HCT116 (cell line): ENCODE data around the gene DKK2. TPM values are rescaled to one million over a fixed set of nuclear protein-coding genes. Genes with fewer than 3 reads are reported as not detected.

Experiments
- ATAC-seq: fragments of 200-7000 bp; cut with Tn5 transposase; 2 replicates; pipeline ENCODE4 v1.9.1; 2020; ENCODE audit warnings: mild to moderate bottlenecking, moderate library complexity
- BruUV-seq: library from RNA; stranded (reverse); fragments of 400-500 nt; replicated peaks from 2 replicates; lab custom pipeline; 2021; lab: Mats Ljungman, UMichigan
- CTCF ChIA-PET: fragments of 300-600 bp; sonication (Branson Sonifier 250); formaldehyde crosslinking; loops from one replicate; lab custom pipeline; 2021; ENCODE audit warnings: antibody characterized with exemption; lab: Charles Lee
- POLR2A ChIA-PET: fragments of 300-600, 350-600 bp; sonication (Branson Sonifier 250); formaldehyde crosslinking; loops from one replicate; lab custom pipeline; 2021; ENCODE audit warnings: antibody characterized with exemption; lab: Charles Lee
- RAD21 ChIA-PET, 2 experiments: fragments of 300-600 bp; sonication (Branson Sonifier 250); formaldehyde crosslinking; loops; one replicate each; lab custom pipeline; 2023; ENCODE audit warnings: low total read pairs in 2 of 2; ENCODE audit not compliant: uncharacterized antibody in 2 of 2, unreplicated experiment in 2 of 2, low non-redundant PET in 1 of 2; lab: Charles Lee
- DNase-seq: peaks from one replicate; pipeline ENCODE4 v3.0.0-alpha.2; 2010; ENCODE audit warnings: low read depth, low spot score
- H2AFZ ChIP-seq: fragments of 200-600 bp; shearing (Covaris generic), sonication (generic); 2 replicates; pipeline ENCODE4 v1.6.1; 2017; ENCODE audit warnings: low read depth, mixed run types, mixed read lengths, antibody characterized with exemption, low read length; ENCODE audit not compliant: poor library complexity, severe bottlenecking
- H3K27ac ChIP-seq: 2 replicates; pipeline ENCODE4 v1.5.1; 2012; ENCODE audit warnings: low read depth, low read length
- H3K27me3 ChIP-seq: fragments of 200-600 bp; sonication (generic); 2 replicates; pipeline ENCODE4 v1.6.1; 2016; ENCODE audit warnings: mixed run types, low read length, mixed read lengths; ENCODE audit not compliant: insufficient read depth
- H3K36me3 ChIP-seq, 2 experiments: fragments of 200-500 bp in 1 of 2; fragments of 200-600 bp in 1 of 2; sonication (Bioruptor generic) in 1 of 2; sonication (generic) in 1 of 2; 2 replicates each; pipeline versions ENCODE4 v1.5.1 to v1.6.1; 2014 to 2016; ENCODE audit warnings: low read length in 2 of 2, inconsistent platforms in 1 of 2, mixed read lengths in 1 of 2, mixed run types in 1 of 2; ENCODE audit not compliant: insufficient read depth in 2 of 2, control insufficient read depth in 1 of 2
- H3K4me1 ChIP-seq, 2 experiments: fragments of 200-600 bp in 1 of 2; sonication (generic) in 1 of 2; 2 replicates each; pipeline versions ENCODE4 v1.5.1 to v1.6.1; 2012 to 2017; ENCODE audit warnings: low read length in 2 of 2, inconsistent platforms in 1 of 2, mild to moderate bottlenecking in 1 of 2, mixed read lengths in 1 of 2, mixed run types in 1 of 2, moderate library complexity in 1 of 2; ENCODE audit not compliant: insufficient read depth in 2 of 2, control insufficient read depth in 1 of 2
- H3K4me2 ChIP-seq: fragments of 200-600 bp; sonication (generic); 2 replicates; pipeline ENCODE4 v1.6.1; 2017; ENCODE audit warnings: mixed run types, low read length, mixed read lengths
- H3K4me3 ChIP-seq, 2 experiments: fragments of 200-600 bp in 1 of 2; sonication (generic) in 1 of 2; replicated peaks in 1 of 2; 2 replicates each; pipeline ENCODE4 v1.5.1; 2011 to 2016; ENCODE audit warnings: low read length in 2 of 2, control low read depth in 1 of 2, low read depth in 1 of 2, mild to moderate bottlenecking in 1 of 2, mixed read lengths in 1 of 2, mixed run types in 1 of 2
- H3K79me2 ChIP-seq: fragments of 200-600 bp; sonication (generic); 2 replicates; pipeline ENCODE4 v1.6.1; 2017; ENCODE audit warnings: mild to moderate bottlenecking, mixed run types, low read length, moderate library complexity, mixed read lengths; ENCODE audit not compliant: insufficient read depth
- H3K9ac ChIP-seq: fragments of 200-600 bp; sonication (generic); 2 replicates; pipeline ENCODE4 v1.6.1; 2016; ENCODE audit warnings: low read length, mixed read lengths
- H3K9me2 ChIP-seq: fragments of 200-600 bp; sonication (generic), shearing (Covaris generic); 2 replicates; pipeline ENCODE4 v1.6.1; 2017; ENCODE audit warnings: mixed run types, mild to moderate bottlenecking, moderate library complexity; ENCODE audit not compliant: insufficient read depth
- H3K9me3 ChIP-seq, 2 experiments: fragments of 200-500 bp in 1 of 2; fragments of 200-600 bp in 1 of 2; sonication (Bioruptor generic) in 1 of 2; sonication (generic) in 1 of 2; 2 replicates each; pipeline ENCODE4 v1.6.1; 2014 to 2017; ENCODE audit warnings: low read length in 2 of 2, mixed read lengths in 2 of 2, inconsistent platforms in 1 of 2, low read depth in 1 of 2, mild to moderate bottlenecking in 1 of 2, mixed run types in 1 of 2, moderate library complexity in 1 of 2; ENCODE audit not compliant: control insufficient read depth in 1 of 2, insufficient read depth in 1 of 2
- H4K20me1 ChIP-seq: fragments of 200-600 bp; sonication (generic), shearing (Covaris generic); 2 replicates; pipeline ENCODE4 v1.6.1; 2017; ENCODE audit warnings: mixed run types, mild to moderate bottlenecking, moderate library complexity; ENCODE audit not compliant: insufficient read depth
- CBX3 ChIP-seq: IDR thresholded peaks from 2 replicates; pipeline ENCODE4 v1.6.1; 2012; ENCODE audit warnings: low read depth
- CEBPB ChIP-seq: IDR thresholded peaks from 2 replicates; pipeline ENCODE4 v1.6.1; 2012; ENCODE audit warnings: low read depth
- CTCF ChIP-seq, 3 experiments: fragments of 200-600 bp in 1 of 3; sonication (generic) in 1 of 3; IDR thresholded peaks in 2 of 3; conservative IDR thresholded peaks in 1 of 3; 2 replicates each; pipeline ENCODE4 v1.5.1; 2012 to 2017; ENCODE audit warnings: low read depth in 2 of 3, low read length in 2 of 3, antibody characterized with exemption in 1 of 3, borderline replicate concordance in 1 of 3, control low read depth in 1 of 3, mild to moderate bottlenecking in 1 of 3, mixed read lengths in 1 of 3, mixed run types in 1 of 3, moderate library complexity in 1 of 3; ENCODE audit not compliant: insufficient read depth in 1 of 3
- EGR1 ChIP-seq: IDR thresholded peaks from 2 replicates; pipeline ENCODE4 v1.6.1; 2012; ENCODE audit warnings: low read depth
- MAX ChIP-seq: IDR thresholded peaks from 2 replicates; pipeline ENCODE4 v1.6.1; 2012
- POLR2A ChIP-seq: IDR thresholded peaks from 2 replicates; pipeline ENCODE4 v1.7.0; 2011; ENCODE audit warnings: borderline replicate concordance; ENCODE audit not compliant: insufficient read depth, insufficient read length; ENCODE audit errors: extremely low read depth
- SP1 ChIP-seq: IDR thresholded peaks from 2 replicates; pipeline ENCODE4 v1.6.1; 2012; ENCODE audit warnings: low read depth
- SRF ChIP-seq: IDR thresholded peaks from 2 replicates; pipeline ENCODE4 v1.6.1; 2012; ENCODE audit warnings: low read depth
- TCF7L2 ChIP-seq: IDR thresholded peaks from 2 replicates; pipeline ENCODE4 v1.7.0; 2011; ENCODE audit warnings: borderline replicate concordance, inconsistent platforms; ENCODE audit not compliant: insufficient read depth, insufficient read length; ENCODE audit errors: extremely low read depth
- intact Hi-C: fragments of 100-400 bp; cut with micrococcal nuclease; formaldehyde crosslinking; loops from 2 replicates; pipeline ENCODE4 v1.10.0; 2022
- total RNA-seq: library from RNA; stranded (reverse); gene quantifications from one replicate; pipeline ENCODE4 v1.2.1, GENCODE V29; 2021; ENCODE audit not compliant: unreplicated experiment
- TF ChIP-seq, protein P1 (sequence below): IDR thresholded peaks from 2 replicates; pipeline ENCODE4 v1.6.1; 2012; ENCODE audit warnings: low read depth

Gene DKK2
- total RNA-seq, 1 experiment from 2014 or later = not detected

DNA sequence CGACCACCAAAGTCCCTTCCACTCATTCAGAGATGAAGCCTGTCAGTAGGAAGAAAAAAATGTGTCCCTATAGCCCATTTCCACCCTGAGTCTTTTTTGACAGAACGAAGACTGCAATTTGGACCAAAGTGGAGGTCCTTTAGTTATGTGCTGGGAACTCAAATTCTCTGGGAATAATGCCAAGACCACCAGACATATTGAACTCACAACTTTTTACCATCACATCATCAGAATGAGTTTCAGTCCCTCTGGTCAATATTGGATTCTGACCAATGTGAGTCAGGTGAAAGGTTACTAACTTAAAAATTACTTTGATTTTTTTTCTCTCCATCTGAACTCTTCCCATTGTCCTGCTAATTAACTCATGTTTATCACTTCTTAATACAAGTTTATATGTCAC, 128.9 kb downstream of the DKK2 start:
- H3K4me1 ChIP-seq = no peaks in the 10 kb centered on the region
- ChIA-PET RAD21 (no interaction called here), CTCF (no interaction called here), POLR2A (no interaction called here)
- BruUV-seq = no TSS peak
- H3K36me3 ChIP-seq = no peaks in the 10 kb centered on the region
- intact Hi-C loops = no loop called here
- no peaks in the 10 kb centered on the region for H3K27me3 ChIP-seq
- no peak overlapping the region for H3K9ac ChIP-seq
- ATAC-seq (no peak), DNase-seq (no peak)
- H3K4me3 ChIP-seq = no peak overlapping the region
- TF ChIP-seq CEBPB (no peak), MAX (no peak), TCF7L2 (no peak), SP1 (no peak), CBX3 (no peak), EGR1 (no peak), SRF (no peak), CTCF (IDR thresholded peaks at IDR 0.05 in 2 of 3, conservative IDR thresholded peaks at IDR 0.05 in 1 of 3; ENCODE audit: borderline replicate concordance in 1 of 3, insufficient read depth in 1 of 3, low read depth in 2 of 3, low read length in 2 of 3) (no peak), POLR2A (no peak)
- TF ChIP-seq, protein P1, sequence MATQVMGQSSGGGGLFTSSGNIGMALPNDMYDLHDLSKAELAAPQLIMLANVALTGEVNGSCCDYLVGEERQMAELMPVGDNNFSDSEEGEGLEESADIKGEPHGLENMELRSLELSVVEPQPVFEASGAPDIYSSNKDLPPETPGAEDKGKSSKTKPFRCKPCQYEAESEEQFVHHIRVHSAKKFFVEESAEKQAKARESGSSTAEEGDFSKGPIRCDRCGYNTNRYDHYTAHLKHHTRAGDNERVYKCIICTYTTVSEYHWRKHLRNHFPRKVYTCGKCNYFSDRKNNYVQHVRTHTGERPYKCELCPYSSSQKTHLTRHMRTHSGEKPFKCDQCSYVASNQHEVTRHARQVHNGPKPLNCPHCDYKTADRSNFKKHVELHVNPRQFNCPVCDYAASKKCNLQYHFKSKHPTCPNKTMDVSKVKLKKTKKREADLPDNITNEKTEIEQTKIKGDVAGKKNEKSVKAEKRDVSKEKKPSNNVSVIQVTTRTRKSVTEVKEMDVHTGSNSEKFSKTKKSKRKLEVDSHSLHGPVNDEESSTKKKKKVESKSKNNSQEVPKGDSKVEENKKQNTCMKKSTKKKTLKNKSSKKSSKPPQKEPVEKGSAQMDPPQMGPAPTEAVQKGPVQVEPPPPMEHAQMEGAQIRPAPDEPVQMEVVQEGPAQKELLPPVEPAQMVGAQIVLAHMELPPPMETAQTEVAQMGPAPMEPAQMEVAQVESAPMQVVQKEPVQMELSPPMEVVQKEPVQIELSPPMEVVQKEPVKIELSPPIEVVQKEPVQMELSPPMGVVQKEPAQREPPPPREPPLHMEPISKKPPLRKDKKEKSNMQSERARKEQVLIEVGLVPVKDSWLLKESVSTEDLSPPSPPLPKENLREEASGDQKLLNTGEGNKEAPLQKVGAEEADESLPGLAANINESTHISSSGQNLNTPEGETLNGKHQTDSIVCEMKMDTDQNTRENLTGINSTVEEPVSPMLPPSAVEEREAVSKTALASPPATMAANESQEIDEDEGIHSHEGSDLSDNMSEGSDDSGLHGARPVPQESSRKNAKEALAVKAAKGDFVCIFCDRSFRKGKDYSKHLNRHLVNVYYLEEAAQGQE = no peak
- no peaks in the 10 kb centered on the region for H3K9me2 ChIP-seq
- H3K27ac ChIP-seq = no peak overlapping the region
- H4K20me1 ChIP-seq = no peaks in the 10 kb centered on the region
- no peaks in the 10 kb centered on the region for H3K79me2 ChIP-seq
- H3K4me2 ChIP-seq = no peak overlapping the region
- no peak overlapping the region for H2AFZ ChIP-seq
- no peaks in the 10 kb centered on the region for H3K9me3 ChIP-seq
